HL-60/S4 treated with retinoic acid at 250 ng/mL for 4 days and 3 days (cell line): ENCODE results near the gene MORC2.

Experiments
- in situ Hi-C: fragments of 300-500 bp; cut with MboI; formaldehyde crosslinking; loops from 2 replicates; pipeline ENCODE4 v1.7.0; 2022; ENCODE audit warnings: low sequenced_read_pairs

The MORC2 gene

DNA sequence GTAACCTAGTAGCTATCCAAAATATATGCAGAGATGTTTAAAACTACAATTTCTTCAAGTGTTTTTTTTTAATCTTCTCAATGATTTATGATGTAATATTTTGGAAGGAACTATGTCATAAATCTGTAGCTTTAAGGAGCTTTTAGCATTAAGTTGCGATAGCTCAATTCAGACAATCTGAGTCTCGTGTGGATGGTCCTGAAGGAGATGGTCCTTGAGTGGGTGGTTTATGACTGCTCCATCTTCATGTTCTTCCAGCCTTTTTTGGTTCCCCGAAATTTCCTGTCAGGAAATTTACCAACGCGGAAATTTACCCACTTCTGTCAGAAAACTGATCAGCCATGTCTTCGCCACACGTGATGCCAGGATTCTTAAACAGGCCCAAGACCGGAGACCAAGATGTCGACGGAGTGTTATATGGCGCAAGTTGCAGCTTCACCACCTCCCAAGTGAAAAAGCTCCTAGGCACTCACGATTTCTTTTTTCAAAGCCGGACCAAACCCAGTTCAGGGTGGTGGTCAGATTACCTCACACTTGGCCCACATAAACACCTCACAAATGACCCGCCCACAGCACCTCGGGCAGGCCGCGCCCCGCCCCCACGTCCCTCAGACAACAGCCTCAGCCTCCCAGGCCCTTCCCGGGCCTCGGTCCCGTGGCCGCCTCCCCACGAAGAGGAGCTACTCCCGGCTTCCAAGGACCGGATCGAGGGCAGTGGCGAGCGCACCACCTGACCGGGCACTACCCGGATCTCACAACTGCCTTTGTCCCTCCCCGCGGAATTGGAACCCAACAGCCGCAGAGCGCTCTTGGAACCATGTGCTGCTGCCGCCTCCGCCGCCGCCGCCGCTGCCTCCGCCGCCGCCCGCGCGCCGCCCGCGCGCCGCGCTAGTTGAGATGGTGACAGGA lies at the start of gene MORC2:
Gene MORC2, minus strand, starts transcription at position 760 of the 909 bp plus-strand sequence. CDS start 885 bp downstream, outside the sequence.
- in situ Hi-C loops = no loop called here

- in situ Hi-C loops = no loop called here
Observed at GRCh38 chr22:31005535-31005934, 37.0 kb upstream of the MORC2 start.

DNA sequence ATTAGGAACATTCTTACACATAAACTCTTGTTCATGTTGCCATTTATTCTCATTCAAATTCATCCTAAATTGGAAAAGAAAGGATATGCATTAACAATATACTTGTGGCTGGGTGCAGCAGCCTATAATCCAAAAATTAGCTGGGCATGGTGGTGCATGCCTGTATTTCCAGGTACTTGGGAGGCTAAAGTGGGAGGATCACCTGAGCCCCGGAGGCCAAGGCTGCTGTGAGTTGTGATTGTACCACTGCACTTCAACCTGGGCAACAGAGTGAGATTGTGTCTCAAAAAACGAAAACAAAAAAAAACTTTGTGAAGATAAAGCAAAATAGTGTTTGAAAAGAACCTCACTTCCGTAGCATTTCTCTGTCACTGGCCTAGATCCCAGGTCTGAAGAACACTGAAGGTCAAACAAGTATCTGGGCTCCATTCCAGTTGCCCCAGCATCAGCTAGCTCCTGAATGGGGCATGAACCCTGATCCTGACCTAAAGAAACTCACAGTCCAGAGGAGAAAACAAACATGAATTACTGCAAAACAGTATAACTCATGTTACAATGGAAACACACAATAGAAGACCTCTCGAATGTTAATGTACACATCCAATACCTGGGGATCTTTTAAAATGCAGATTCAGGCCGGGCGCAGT lies 32.7 kb upstream of the MORC2 start:
- in situ Hi-C loops = no loop called here

DNA sequence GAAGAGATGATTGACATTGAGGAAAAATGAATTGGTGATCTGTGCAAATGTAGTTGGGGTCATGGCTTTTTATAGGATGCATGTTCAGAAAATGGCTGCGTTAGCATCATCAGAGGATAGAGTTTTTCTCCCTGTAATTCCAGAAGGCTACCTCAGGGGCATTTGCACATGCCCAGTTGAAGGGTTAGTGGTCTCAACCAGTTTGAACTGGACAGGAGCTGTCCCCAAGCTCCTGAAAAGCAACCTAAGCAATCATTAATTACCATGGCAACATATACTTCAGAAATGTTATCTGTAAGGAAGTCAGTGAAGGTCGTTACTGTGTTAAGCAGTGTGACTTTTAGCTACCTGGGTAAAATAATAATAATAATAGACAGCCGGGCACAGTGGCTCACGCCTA lies 29.8 kb upstream of the MORC2 start:
- in situ Hi-C loops = no loop called here

DNA sequence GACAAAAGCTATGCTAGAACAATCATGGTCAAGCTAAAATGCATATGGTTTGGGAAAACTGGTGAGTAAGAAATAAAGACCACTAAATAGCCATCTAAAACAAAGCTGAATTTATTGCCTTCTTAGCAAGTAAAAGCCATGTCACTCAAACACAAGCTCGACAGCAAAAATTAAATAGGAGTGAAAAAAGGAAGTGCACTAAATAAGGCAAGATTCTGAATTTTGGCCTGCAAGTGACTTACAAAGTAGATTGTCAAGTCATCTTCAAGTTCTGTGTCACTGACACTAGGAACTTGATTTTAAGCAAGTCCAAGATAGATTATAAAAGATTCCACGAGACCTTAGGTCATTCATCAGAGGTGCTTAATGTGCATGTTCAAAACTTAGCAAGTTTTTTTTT lies 27.9 kb upstream of the MORC2 start:
- in situ Hi-C loops = no loop called here

DNA sequence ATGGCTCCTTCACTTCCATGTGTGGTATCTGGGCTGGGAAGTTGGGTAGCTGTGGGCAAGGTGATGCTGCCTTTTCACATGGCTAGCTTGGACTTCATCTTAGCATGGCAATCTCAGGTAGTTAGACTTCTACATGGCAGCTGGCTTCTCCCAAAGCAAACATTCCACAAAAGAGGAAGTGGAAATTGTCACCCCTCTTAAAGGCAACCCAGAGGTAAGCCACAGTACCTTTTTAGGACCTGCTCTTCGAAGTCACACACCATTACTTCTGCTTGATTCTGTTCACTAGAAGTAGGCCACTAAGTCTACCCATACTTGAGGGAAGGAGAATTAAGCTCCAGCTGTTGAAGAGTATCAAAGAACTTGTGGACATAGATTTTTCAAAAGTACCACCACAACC lies 26.4 kb upstream of the MORC2 start:
- in situ Hi-C loops = no loop called here

GRCh38 chr22:30992565-30992964 lies 24.0 kb upstream of the MORC2 start:
- in situ Hi-C loops = no loop called here

GRCh38 chr22:30990690-30991089 lies 22.1 kb upstream of the MORC2 start:
- in situ Hi-C loops = no loop called here

- in situ Hi-C loops = no loop called here
Observed at GRCh38 chr22:30989474-30989873, 20.9 kb upstream of the MORC2 start.

DNA sequence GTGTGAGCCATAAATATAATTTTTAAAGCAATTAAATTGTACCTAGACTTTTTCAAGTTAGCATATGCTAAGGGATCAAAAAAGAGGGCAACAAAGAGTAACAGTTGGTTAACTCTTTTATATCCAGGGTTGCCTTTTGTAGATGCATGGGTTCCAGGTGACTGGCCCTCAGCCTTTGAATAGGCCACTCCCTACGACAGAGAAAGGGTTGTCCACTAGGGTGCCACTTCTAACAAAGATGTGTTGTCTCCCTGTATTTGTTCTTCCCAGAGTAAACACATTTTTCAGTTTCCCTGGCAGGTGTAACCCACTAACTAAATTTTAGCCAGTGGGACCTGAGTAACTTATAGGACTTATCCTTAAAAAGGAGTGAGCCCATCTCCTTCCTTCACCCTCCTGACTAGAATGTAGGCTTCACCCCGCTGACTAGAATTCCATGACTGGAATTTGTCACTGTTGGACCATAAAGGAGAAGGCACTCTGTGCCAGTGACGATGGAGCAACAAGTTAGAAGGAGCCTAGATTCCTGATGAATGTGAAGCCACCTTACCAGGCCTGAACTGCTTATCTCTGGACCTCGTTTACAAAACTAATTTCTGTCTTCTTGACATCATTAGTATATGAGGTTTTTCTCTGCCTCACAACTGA lies 17.1 kb upstream of the MORC2 start:
- in situ Hi-C loops = no loop called here

- in situ Hi-C loops = no loop called here
Observed at GRCh38 chr22:30984317-30984716, 15.7 kb upstream of the MORC2 start.

GRCh38 chr22:30982512-30982911 lies 13.9 kb upstream of the MORC2 start:
- in situ Hi-C loops = no loop called here

GRCh38 chr22:30979932-30980331 lies 11.4 kb upstream of the MORC2 start:
- in situ Hi-C loops = no loop called here

- in situ Hi-C loops = no loop called here
Observed at GRCh38 chr22:30978304-30978962, 9.9 kb upstream of the MORC2 start.

- in situ Hi-C loops = no loop called here
Observed at GRCh38 chr22:30970356-30970746, 1.8 kb upstream of the MORC2 start.

DNA sequence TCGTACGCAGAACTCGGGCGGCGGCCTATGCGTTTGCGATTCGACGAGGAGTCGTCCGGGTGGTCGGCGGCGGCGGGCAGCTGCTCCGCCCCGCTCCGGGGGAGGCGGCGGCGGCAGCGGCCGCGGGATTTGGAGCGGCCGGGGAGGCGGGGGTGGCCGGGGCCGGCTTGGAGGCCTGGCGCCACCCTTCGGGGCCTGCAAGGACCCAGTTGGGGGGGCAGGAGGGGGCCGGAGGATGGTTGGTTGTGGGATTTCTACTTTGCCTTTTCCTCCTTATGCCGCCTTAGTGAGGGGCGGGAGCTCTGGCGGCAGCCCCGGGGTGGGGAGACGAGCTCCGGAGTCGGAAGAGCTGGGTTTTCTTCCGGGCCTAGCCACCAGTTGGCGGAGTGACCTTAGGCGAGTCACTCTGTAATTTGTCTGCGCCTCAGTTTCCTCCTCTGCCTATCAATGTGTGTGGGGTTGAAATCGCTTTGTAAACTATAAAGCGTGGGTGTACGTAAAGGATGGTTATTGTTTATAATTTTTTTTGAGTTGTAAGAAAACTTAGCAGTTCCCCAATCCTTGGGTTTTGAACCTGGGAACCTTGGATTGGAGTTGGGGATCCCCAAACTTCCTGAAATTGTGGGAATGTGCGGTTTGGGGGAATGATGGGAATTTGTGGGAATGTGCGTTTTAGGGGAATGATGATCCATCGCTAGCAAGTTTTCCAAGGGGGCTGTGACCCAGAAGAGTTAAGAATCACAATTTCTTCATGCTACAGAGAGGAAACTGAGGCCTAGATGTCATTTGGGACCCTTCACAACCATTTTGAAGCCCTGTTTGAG lies 1.2 kb upstream of the MORC2 start:
- in situ Hi-C loops = no loop called here

DNA sequence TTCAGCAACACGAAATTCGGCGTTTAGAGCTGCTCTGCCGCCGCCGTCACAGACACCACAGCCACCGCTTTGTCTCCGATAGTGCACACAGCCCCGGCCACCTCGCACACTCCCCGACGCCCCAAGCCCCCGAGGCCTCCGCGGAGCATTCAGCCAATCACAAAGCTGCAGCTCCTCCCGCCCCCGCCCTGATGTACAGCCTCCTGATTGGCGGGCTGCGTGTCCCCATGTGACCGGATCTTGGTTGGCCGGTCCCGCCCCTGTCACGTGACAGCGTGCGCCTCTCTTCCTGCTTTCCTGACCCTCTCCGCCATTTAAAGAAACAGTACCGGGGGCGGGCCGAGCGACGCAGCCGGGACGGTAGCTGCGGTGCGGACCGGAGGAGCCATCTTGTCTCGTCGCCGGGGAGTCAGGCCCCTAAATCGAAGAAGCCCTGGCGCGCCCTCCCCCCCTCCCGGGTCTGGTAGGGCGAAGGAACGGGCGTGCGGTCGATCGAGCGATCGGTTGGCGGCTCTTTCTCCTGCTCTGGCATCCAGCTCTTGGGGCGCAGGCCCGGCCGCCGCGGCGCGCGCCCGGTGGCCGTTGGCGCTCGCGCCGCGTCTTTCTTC lies 454 bp upstream of the MORC2 start, which contains the start of gene TUG1:
Gene TUG1, plus strand, starts transcription at position 342 of the 608 bp plus-strand sequence.
- in situ Hi-C loops = no loop called here

DNA sequence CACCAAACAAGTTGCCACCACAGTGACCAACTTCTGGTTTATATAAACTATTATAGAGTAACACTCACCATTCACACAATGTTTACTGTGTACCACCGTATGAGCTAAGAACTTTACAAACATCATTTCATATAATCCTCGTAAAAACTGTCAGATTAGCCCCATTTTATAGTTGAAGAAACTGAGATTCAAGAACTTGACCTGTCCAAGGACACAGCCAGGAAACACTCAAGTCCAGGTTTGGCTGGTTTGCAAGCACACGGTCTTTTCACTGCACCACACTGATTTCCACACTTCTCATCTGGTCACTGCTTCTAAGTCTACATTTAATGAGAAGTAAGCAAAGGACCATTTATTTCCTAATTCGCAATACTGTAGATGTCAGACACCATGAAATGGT lies 3.7 kb downstream of the MORC2 start:
- in situ Hi-C loops = no loop called here

DNA sequence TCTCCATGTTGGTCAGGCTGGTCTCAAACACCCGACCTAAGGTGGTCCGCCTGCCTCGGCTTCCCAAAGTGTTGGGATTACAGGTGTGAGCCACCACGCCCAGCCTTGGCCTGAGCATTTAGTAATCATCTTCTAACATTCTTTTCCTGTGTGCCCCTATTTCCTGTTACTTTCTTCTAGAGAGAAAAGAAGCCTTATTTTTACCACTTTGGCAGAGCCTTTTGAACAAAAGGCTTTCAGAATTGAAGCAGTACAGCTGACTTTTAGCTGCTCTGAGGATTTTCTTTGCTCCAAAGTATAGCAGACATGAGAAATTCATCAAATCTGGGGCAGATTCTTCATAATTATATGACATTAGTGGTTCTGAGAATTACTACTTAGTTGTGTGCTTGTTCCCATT lies 13.4 kb downstream of the MORC2 start:
- in situ Hi-C loops = no loop called here

- in situ Hi-C loops = no loop called here
Observed at GRCh38 chr22:30953206-30953605, 15.4 kb downstream of the MORC2 start.
